Mesenchymal stem cell (in vitro differentiated cells and primary cell): Measurements from ENCODE around the gene ANKRD10.

ENCODE experiments used
- DNase-seq: peaks from one replicate; pipeline ENCODE4 v3.0.0-alpha.2; 2013
- H2AFZ ChIP-seq: one replicate; pipeline ENCODE4 v1.6.1; 2013; ENCODE audit warnings: low read depth, mild to moderate bottlenecking, control low read depth, inconsistent platforms, low read length, moderate library complexity
- H2AK5ac ChIP-seq: 2 replicates; pipeline ENCODE4 v1.6.1; 2013; ENCODE audit warnings: low read length, moderate library complexity, mild to moderate bottlenecking, inconsistent platforms; ENCODE audit not compliant: severe bottlenecking
- H2BK120ac ChIP-seq: one replicate; pipeline ENCODE4 v1.6.1; 2013; ENCODE audit warnings: low read depth, mild to moderate bottlenecking, inconsistent platforms, low read length, moderate library complexity
- H2BK12ac ChIP-seq, 2 experiments: one replicate each; pipeline ENCODE4 v1.6.1; 2013; ENCODE audit warnings: inconsistent platforms in 2 of 2, low read length in 2 of 2, mild to moderate bottlenecking in 2 of 2, moderate library complexity in 2 of 2, control low read depth in 1 of 2
- H2BK15ac ChIP-seq: one replicate; pipeline ENCODE4 v1.6.1; 2013; ENCODE audit warnings: mild to moderate bottlenecking, low read depth, inconsistent platforms; ENCODE audit not compliant: poor library complexity, severe bottlenecking
- H2BK5ac ChIP-seq: 2 replicates; pipeline ENCODE4 v1.6.1; 2013; ENCODE audit warnings: low read depth, mild to moderate bottlenecking, low read length, control low read depth, inconsistent platforms; ENCODE audit not compliant: poor library complexity, severe bottlenecking
- H3K14ac ChIP-seq, 2 experiments: one replicate each; pipeline ENCODE4 v1.6.1; 2013; ENCODE audit warnings: inconsistent platforms in 2 of 2, low read length in 2 of 2, control low read depth in 1 of 2, mild to moderate bottlenecking in 1 of 2, moderate library complexity in 1 of 2
- H3K18ac ChIP-seq, 2 experiments: one replicate each; pipeline ENCODE4 v1.6.1; 2013; ENCODE audit warnings: inconsistent platforms in 2 of 2, low read length in 2 of 2, control low read depth in 1 of 2, low read depth in 1 of 2, mild to moderate bottlenecking in 1 of 2
- H3K23ac ChIP-seq, 2 experiments: one replicate each; pipeline ENCODE4 v1.6.1; 2013; ENCODE audit warnings: inconsistent platforms in 2 of 2, low read length in 2 of 2, mild to moderate bottlenecking in 2 of 2, moderate library complexity in 2 of 2, control low read depth in 1 of 2
- H3K27ac ChIP-seq: 2 replicates; pipeline ENCODE4 v1.5.1; 2013; ENCODE audit warnings: mild to moderate bottlenecking, moderate library complexity, low read length, control low read depth, inconsistent platforms; ENCODE audit not compliant: poor library complexity, severe bottlenecking
- H3K27me3 ChIP-seq, 2 experiments: 2 replicates each; pipeline versions ENCODE4 v1.6.1 to v1.7.0; 2013; ENCODE audit warnings: low read length in 2 of 2, mild to moderate bottlenecking in 2 of 2, moderate library complexity in 2 of 2, control low read depth in 1 of 2, inconsistent platforms in 1 of 2; ENCODE audit not compliant: control insufficient read depth in 1 of 2, insufficient read depth in 1 of 2
- H3K36me3 ChIP-seq, 2 experiments: 2 replicates each; pipeline versions ENCODE4 v1.6.1 to v1.7.0; 2013; ENCODE audit warnings: low read length in 2 of 2, control low read depth in 1 of 2, inconsistent platforms in 1 of 2, low read depth in 1 of 2, mild to moderate bottlenecking in 1 of 2; ENCODE audit not compliant: insufficient read depth in 2 of 2, control insufficient read depth in 1 of 2
- H3K4ac ChIP-seq, 2 experiments: one replicate each; pipeline ENCODE4 v1.6.1; 2013; ENCODE audit warnings: inconsistent platforms in 2 of 2, low read length in 2 of 2, mild to moderate bottlenecking in 2 of 2, moderate library complexity in 2 of 2, control low read depth in 1 of 2, low read depth in 1 of 2
- H3K4me1 ChIP-seq: 2 replicates; pipeline ENCODE4 v1.6.1; 2013; ENCODE audit warnings: low read depth, low read length, control low read depth; ENCODE audit not compliant: control insufficient read depth, insufficient read depth
- H3K4me2 ChIP-seq: 2 replicates; pipeline ENCODE4 v1.6.1; 2013; ENCODE audit warnings: low read length, mild to moderate bottlenecking, inconsistent platforms; ENCODE audit not compliant: poor library complexity, severe bottlenecking
- H3K4me3 ChIP-seq, 2 experiments: 2 replicates each; pipeline versions ENCODE4 v1.5.1 to v1.7.0; 2013; ENCODE audit warnings: low read length in 2 of 2, mild to moderate bottlenecking in 2 of 2, control low read depth in 1 of 2, low read depth in 1 of 2; ENCODE audit not compliant: insufficient read depth in 1 of 2
- H3K79me1 ChIP-seq: replicated peaks from 2 replicates; pipeline ENCODE4 v1.6.1; 2013; ENCODE audit warnings: mild to moderate bottlenecking, control low read depth, low read length, inconsistent platforms; ENCODE audit not compliant: poor library complexity, severe bottlenecking
- H3K9ac ChIP-seq: 2 replicates; pipeline ENCODE4 v1.7.0; 2013; ENCODE audit warnings: mild to moderate bottlenecking, low read length, moderate library complexity
- H3K9me3 ChIP-seq: 2 replicates; pipeline ENCODE4 v1.7.0; 2013; ENCODE audit warnings: mild to moderate bottlenecking, low read length; ENCODE audit not compliant: control insufficient read depth
- H4K8ac ChIP-seq: one replicate; pipeline ENCODE4 v1.6.1; 2013; ENCODE audit warnings: inconsistent platforms, mild to moderate bottlenecking, low read length, moderate library complexity
- H4K91ac ChIP-seq: one replicate; pipeline ENCODE4 v1.6.1; 2013; ENCODE audit warnings: mild to moderate bottlenecking, low read length, inconsistent platforms
- WGBS: methylation state at CpG from one replicate; pipeline ENCODE4 v1.1.7; 2013; ENCODE audit warnings: mixed read lengths; 5-methylcytosine and 5-hydroxymethylcytosine counted together

ANKRD10 gene

DNA sequence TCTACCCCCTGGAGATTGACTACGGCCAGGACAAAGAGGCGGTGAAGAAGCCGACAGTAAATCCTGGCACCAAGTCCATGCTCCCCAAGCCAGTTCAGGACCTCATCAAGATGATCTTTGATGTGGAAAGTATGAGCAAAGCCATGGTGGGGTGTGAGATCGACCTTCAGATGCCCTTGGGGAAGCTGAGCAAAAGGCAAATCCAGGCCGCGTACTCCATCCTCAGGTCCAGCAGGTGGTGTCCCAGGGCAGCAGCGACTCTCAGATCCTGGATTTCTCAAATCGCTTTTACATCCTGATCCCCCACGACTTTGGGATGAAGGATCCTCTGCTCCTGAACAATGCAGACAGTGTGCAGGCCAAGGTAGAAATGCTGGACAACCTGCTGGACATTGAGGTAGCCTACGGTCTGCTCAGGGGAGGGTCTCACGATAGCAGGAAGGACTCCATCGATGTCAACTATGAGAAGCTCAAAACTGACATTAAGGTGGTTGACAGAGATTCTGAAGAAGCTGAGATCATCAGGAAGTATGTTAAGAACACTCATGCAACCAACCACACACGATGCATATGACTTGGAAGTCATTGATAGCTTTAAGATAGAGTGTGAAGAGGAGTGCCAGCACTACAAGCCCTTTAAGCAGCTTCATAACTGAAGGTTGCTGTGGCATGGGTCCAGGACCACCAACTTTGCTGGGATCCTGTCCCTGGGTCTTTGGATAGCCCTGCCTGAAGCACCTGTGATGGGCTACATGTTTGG lies 24.0 kb upstream of the ANKRD10 start:
- Histone ChIP-seq H3K27ac (no peak overlapping the region), H3K27me3 (no peaks in the 10 kb centered on the region), H2BK120ac (no peak overlapping the region), H3K14ac (no peak overlapping the region), H2AK5ac (no peak overlapping the region), H3K4me1 (no peaks in the 10 kb centered on the region), H4K91ac (no peak overlapping the region), H3K4me3 (no peak overlapping the region), H3K4me2 (no peak overlapping the region), H3K9me3 (peaks cover 2% of the 10 kb centered on the region), H3K4ac (no peak overlapping the region), H2BK5ac (no peak overlapping the region), H2BK12ac (no peak overlapping the region), H3K36me3 (no peaks in the 10 kb centered on the region), H3K18ac (no peak overlapping the region), H3K9ac (no peak overlapping the region), H2AFZ (no peak overlapping the region), H4K8ac (no peak overlapping the region), H2BK15ac (no peak overlapping the region), H3K79me1 (no peaks in the 10 kb centered on the region), H3K23ac (no peak overlapping the region)
- DNase-seq, result no peak
- WGBS, result 87% methylated on average over 13 of the region's 13 CpGs

DNA sequence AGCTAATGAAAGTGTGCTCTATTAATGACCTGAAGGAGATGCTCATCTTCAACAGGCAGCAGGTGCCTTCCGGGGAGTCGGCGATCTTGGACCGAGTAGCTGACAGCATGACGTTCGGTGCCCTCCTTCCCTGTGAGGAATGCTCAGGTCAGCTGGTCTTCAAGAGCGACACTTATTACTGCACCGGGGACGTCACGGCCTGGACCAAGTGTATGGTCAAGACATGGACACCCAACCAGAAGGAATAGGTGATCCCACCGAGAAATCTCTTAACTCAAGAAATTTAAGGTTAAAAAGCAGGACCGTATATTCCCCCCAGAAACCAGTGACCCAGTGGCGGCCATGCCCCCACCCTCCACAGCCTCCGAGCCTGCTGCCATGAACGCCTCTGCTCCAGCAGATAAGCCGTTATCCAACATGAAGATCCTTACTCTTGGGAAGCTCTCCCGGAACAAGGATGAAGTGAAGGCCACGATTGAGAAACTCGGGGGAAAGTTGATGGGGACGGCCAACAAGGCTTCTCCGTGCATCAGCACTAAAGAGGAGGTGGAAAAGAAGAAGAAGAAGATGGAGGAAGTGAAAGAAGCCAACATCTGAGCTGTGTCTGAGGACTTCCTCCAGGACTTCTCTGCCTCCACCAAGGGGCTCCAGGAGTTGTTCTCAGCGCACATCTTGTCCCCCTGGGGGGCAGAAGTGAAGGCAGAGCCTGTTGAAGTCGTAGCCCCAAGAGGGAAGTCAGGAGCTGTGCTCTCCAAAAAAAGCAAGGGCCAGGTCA lies 22.8 kb upstream of the ANKRD10 start:
- no peaks in the 10 kb centered on the region for H3K79me1 ChIP-seq
- no peak overlapping the region for H3K4ac ChIP-seq
- no peaks in the 10 kb centered on the region for H3K27me3 ChIP-seq
- H2AK5ac ChIP-seq, result no peak overlapping the region
- H3K9me3 ChIP-seq, result peaks cover 7% of the 10 kb centered on the region
- no peak overlapping the region for H2AFZ ChIP-seq
- WGBS, result 93% methylated on average over 23 of the region's 23 CpGs
- H4K91ac ChIP-seq, result no peak overlapping the region
- no peak overlapping the region for H3K4me3 ChIP-seq
- no peak for DNase-seq
- no peaks in the 10 kb centered on the region for H3K4me1 ChIP-seq
- no peak overlapping the region for H3K4me2 ChIP-seq
- H2BK15ac ChIP-seq, result no peak overlapping the region
- no peak overlapping the region for H3K23ac ChIP-seq
- H3K14ac ChIP-seq, result no peak overlapping the region
- H2BK120ac ChIP-seq, result no peak overlapping the region
- H3K36me3 ChIP-seq, result no peaks in the 10 kb centered on the region
- no peak overlapping the region for H3K27ac ChIP-seq
- no peak overlapping the region for H4K8ac ChIP-seq
- H3K9ac ChIP-seq, result no peak overlapping the region
- H3K18ac ChIP-seq, result no peak overlapping the region
- H2BK5ac ChIP-seq, result no peak overlapping the region
- H2BK12ac ChIP-seq, result no peak overlapping the region

DNA sequence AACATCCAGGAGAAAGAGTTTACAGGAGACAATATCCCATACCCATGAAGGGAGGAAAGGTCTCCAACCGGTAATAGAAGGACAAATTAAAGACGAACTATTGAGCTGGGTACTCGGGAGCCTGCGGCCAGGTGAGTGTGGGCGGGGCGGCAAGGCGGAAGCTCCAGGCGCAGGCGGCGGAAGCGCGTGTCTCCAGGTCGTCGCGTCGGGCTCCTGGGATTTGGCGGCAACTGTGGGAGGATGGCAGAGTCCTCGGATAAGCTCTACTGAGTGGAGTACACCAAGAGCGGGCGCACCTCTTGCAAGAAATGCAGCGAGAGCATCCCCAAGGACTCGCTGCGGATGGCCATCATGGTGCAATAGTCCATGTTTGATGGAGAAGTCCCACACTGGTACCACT lies 21.6 kb upstream of the ANKRD10 start:
- Histone ChIP-seq H4K91ac (no peak overlapping the region), H3K4me2 (no peak overlapping the region), H3K4ac (no peak overlapping the region), H2BK15ac (no peak overlapping the region), H2AFZ (no peak overlapping the region), H3K14ac (no peak overlapping the region), H3K4me3 (no peak overlapping the region), H2BK12ac (no peak overlapping the region), H3K27me3 (no peaks in the 10 kb centered on the region), H3K27ac (no peak overlapping the region), H3K4me1 (no peaks in the 10 kb centered on the region), H3K9ac (no peak overlapping the region), H3K9me3 (peaks cover 9% of the 10 kb centered on the region), H3K79me1 (no peaks in the 10 kb centered on the region), H2BK120ac (no peak overlapping the region), H2AK5ac (no peak overlapping the region), H3K18ac (no peak overlapping the region), H2BK5ac (no peak overlapping the region), H3K36me3 (no peaks in the 10 kb centered on the region), H4K8ac (no peak overlapping the region), H3K23ac (no peak overlapping the region)
- no peak for DNase-seq
- WGBS, result 97% methylated on average over 23 of the region's 23 CpGs

DNA sequence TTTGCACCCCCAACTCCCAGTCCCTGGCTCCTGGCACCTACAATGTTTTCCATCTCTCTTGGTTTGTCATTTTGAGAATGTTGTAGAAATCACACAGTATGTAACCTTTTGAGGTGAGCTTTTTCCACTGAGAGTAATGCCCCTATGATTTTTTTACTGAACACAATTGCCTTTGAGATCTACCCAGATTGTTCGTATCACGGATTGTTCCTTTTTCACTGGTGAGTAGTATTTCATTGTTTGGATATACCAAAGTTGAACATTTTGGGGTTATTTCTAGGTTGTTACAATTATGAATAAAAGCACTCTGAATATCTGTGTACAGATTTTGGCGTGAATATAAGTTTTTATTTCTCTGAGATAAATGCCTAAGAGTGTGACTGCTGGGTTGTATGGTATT lies 17.7 kb upstream of the ANKRD10 start:
- H4K91ac ChIP-seq, result no peak overlapping the region
- no peak overlapping the region for H2AFZ ChIP-seq
- H3K27me3 ChIP-seq, result no peaks in the 10 kb centered on the region
- no peak overlapping the region for H2AK5ac ChIP-seq
- no peak overlapping the region for H4K8ac ChIP-seq
- no peak overlapping the region for H2BK12ac ChIP-seq
- 91% methylated on average over 3 of the region's 3 CpGs for WGBS
- no peaks in the 10 kb centered on the region for H3K79me1 ChIP-seq
- no peaks in the 10 kb centered on the region for H3K36me3 ChIP-seq
- H3K14ac ChIP-seq, result no peak overlapping the region
- H3K4ac ChIP-seq, result no peak overlapping the region
- DNase-seq, result no peak
- H3K27ac ChIP-seq, result no peak overlapping the region
- no peak overlapping the region for H3K4me2 ChIP-seq
- H3K18ac ChIP-seq, result no peak overlapping the region
- H2BK15ac ChIP-seq, result no peak overlapping the region
- H2BK5ac ChIP-seq, result no peak overlapping the region
- H3K4me1 ChIP-seq, result no peaks in the 10 kb centered on the region
- no peak overlapping the region for H2BK120ac ChIP-seq
- H3K23ac ChIP-seq, result no peak overlapping the region
- H3K9ac ChIP-seq, result no peak overlapping the region
- H3K9me3 ChIP-seq, result peaks cover 16% of the 10 kb centered on the region
- no peak overlapping the region for H3K4me3 ChIP-seq
